ENCODE results near the gene CLIP2. TPM values are rescaled to one million over a fixed set of nuclear protein-coding genes. Genes with fewer than 3 reads are reported as not detected.

Gene CLIP2
- total and polyA plus RNA-seq, 2 of the 8 experiments (the other 6 are each of a cell fraction or from before 2014, with no cell fraction given), result 8.3 to 41.5 TPM

DNA sequence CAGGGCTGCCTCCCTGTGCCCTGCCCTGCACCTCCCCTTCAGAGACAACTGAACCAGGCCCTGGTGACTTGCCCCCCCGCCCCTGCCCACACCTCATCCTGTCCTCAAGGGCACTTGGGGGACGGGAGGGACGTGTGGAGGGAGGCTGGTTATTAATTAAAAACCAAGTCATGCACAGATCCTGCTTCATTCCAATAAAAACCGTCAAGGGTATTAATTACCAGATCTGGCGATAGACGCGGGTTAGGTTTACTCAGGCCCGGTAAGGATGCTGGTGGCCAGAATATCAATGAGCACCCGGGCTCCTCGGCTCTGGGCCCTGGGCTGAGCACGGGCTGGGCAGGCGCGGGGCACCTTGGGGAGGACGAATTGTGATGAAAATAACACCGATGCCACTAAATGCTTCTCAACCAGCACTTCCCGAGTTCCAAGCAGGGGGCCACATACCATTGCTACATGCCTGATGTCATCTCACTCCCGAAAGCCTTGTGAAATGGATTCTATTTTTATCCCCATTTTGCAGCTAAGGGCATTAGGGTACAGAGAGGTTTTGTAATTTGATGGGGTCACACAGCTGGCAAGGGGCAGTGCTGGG is 140.0 kb downstream of the CLIP2 start (continued):
- TF ChIP-seq RAD21 (IDR thresholded peaks at IDR 0.05 in 1 of 2, conservative IDR thresholded peaks at IDR 0.05 in 1 of 2; ENCODE audit: low read depth in 2 of 2, low read length in 2 of 2), result no peak
- TF ChIP-seq EGR1 (IDR thresholded peaks at IDR 0.05; ENCODE audit: borderline replicate concordance, low read depth, low read length), result no peak
- TF ChIP-seq, protein P1, sequence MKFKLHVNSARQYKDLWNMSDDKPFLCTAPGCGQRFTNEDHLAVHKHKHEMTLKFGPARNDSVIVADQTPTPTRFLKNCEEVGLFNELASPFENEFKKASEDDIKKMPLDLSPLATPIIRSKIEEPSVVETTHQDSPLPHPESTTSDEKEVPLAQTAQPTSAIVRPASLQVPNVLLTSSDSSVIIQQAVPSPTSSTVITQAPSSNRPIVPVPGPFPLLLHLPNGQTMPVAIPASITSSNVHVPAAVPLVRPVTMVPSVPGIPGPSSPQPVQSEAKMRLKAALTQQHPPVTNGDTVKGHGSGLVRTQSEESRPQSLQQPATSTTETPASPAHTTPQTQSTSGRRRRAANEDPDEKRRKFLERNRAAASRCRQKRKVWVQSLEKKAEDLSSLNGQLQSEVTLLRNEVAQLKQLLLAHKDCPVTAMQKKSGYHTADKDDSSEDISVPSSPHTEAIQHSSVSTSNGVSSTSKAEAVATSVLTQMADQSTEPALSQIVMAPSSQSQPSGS (IDR thresholded peaks at IDR 0.05; ENCODE audit: low read length), result peak; percentile 93
- TF ChIP-seq, protein P2, sequence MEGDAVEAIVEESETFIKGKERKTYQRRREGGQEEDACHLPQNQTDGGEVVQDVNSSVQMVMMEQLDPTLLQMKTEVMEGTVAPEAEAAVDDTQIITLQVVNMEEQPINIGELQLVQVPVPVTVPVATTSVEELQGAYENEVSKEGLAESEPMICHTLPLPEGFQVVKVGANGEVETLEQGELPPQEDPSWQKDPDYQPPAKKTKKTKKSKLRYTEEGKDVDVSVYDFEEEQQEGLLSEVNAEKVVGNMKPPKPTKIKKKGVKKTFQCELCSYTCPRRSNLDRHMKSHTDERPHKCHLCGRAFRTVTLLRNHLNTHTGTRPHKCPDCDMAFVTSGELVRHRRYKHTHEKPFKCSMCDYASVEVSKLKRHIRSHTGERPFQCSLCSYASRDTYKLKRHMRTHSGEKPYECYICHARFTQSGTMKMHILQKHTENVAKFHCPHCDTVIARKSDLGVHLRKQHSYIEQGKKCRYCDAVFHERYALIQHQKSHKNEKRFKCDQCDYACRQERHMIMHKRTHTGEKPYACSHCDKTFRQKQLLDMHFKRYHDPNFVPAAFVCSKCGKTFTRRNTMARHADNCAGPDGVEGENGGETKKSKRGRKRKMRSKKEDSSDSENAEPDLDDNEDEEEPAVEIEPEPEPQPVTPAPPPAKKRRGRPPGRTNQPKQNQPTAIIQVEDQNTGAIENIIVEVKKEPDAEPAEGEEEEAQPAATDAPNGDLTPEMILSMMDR (IDR thresholded peaks at IDR 0.05; ENCODE audit: control extremely low read depth in 1 of 3, insufficient read depth in 1 of 3, low read depth in 1 of 3, low read length in 3 of 3), result no peak
- no peak for TF ChIP-seq EZH2 (IDR thresholded peaks at IDR 0.05; ENCODE audit: low read depth, low read length, severe bottlenecking)
- no peak for TF ChIP-seq GABPA (IDR thresholded peaks at IDR 0.05; ENCODE audit: borderline replicate concordance, insufficient read depth, low read length)
- no peak for TF ChIP-seq POLR2A (IDR thresholded peaks at IDR 0.05; ENCODE audit: control extremely low read depth in 1 of 2, low read depth in 2 of 2, low read length in 2 of 2)
- no peak for TF ChIP-seq SIX5 (IDR thresholded peaks at IDR 0.05; ENCODE audit: low read depth, low read length)
